AG04450 (cell line): ENCODE results near the gene ZSCAN10. TPM values are rescaled to one million over a fixed set of nuclear protein-coding genes. Genes with fewer than 3 reads are reported as not detected.
A peak's percentile ranks its signal among the peaks of the same experiment; 100 is the strongest.

Source experiments
- CTCF ChIA-PET: fragments of 300-600, 350-600 bp; formaldehyde crosslinking; extraction: SDS; loops from one replicate; lab custom pipeline; 2022; ENCODE audit warnings: antibody characterized with exemption, inconsistent platforms; lab: Charles Lee
- POLR2A ChIA-PET: fragments of 350-600 bp; formaldehyde crosslinking; extraction: SDS; loops from one replicate; lab custom pipeline; 2021; ENCODE audit warnings: antibody characterized with exemption, inconsistent platforms; lab: Yijun Ruan, JAX
- DNase-seq: peaks from one replicate; pipeline ENCODE4 v3.0.0-alpha.2; 2011; ENCODE audit warnings: low read depth, low spot score
- H3K27ac ChIP-seq: one replicate; pipeline ENCODE4 v1.5.1; 2012; ENCODE audit warnings: low read depth, low read length, control low read depth
- H3K27me3 ChIP-seq: one replicate; pipeline ENCODE4 v1.6.0; 2012; ENCODE audit warnings: low read length; ENCODE audit not compliant: control insufficient read depth, insufficient read depth
- H3K4me3 ChIP-seq: 2 replicates; pipeline ENCODE4 v1.5.1; 2011; ENCODE audit warnings: mild to moderate bottlenecking, low read depth, low read length, control low read depth
- H3K9me3 ChIP-seq: 2 replicates; pipeline ENCODE4 v1.5.1; 2012; ENCODE audit warnings: low read length; ENCODE audit not compliant: control insufficient read depth, insufficient read depth
- CTCF ChIP-seq: IDR thresholded peaks from 2 replicates; pipeline ENCODE4 v1.5.1; 2011; ENCODE audit warnings: low read depth, low read length, control low read depth, inconsistent platforms
- polyA plus RNA-seq: library from polyadenylated mRNA; depleted of rRNA; stranded (reverse); fragments of >200 nt; gene quantifications from 2 replicates; pipeline ENCODE4 v1.2.3, GENCODE V29; 2011

ZSCAN10 gene
- polyA plus RNA-seq, 1 experiment = not detected

- POLR2A ChIA-PET = interaction anchor here (0.9 kb wide), 1 partner anchor 18 kb away, joined by 5 read pairs; no protein-coding TSS in a partner anchor
- Histone ChIP-seq H3K27me3 (no peaks in the 10 kb centered on the region), H3K4me3 (peak within 1 kb of the TSS; percentile 51), H3K9me3 (no peaks in the 10 kb centered on the region), H3K27ac (peak within 1 kb of the TSS; percentile 39)
- CTCF ChIA-PET = no interaction called here
- TF ChIP-seq CTCF = no peak
- peak; percentile 36 for DNase-seq
Measured at GRCh38 chr16:3065069-3065741, 33.9 kb downstream of the ZSCAN10 start, which contains the start of gene IL32. Gene IL32 (plus strand): TSS chr16:3065640. CDS start chr16:3065812, 172 bp downstream.

- Histone ChIP-seq H3K27me3 (no peaks in the 10 kb centered on the region), H3K9me3 (no peaks in the 10 kb centered on the region), H3K4me3 (no peak overlapping the region), H3K27ac (no peak overlapping the region)
- ChIA-PET CTCF (interaction anchor here (1.0 kb wide), 1 partner anchor 32 kb away, joined by 4 read pairs; no protein-coding TSS in a partner anchor), POLR2A (no interaction called here)
- TF ChIP-seq CTCF = no peak
- no peak for DNase-seq
Measured at GRCh38 chr16:3063625-3064386, 35.3 kb downstream of the ZSCAN10 start.

GRCh38 chr16:3062553-3062952 is 36.5 kb downstream of the ZSCAN10 start:
- no peak for TF ChIP-seq CTCF
- ChIA-PET CTCF (no interaction called here), POLR2A (no interaction called here)
- Histone ChIP-seq H3K27ac (no peak overlapping the region), H3K9me3 (no peaks in the 10 kb centered on the region), H3K4me3 (no peak overlapping the region), H3K27me3 (no peaks in the 10 kb centered on the region)
- DNase-seq = no peak

- Histone ChIP-seq H3K27ac (no peak overlapping the region), H3K4me3 (no peak overlapping the region), H3K9me3 (no peaks in the 10 kb centered on the region), H3K27me3 (no peaks in the 10 kb centered on the region)
- CTCF ChIA-PET = interaction anchor here (0.6 to 2.7 kb wide), 3 partner anchors 16 to 1441 kb away, joined by 3 to 57 read pairs (median 7); no protein-coding TSS in a partner anchor
- POLR2A ChIA-PET = no interaction called here
- TF ChIP-seq CTCF = no peak
- no peak for DNase-seq
Measured at GRCh38 chr16:3060339-3061127, 38.6 kb downstream of the ZSCAN10 start.
